Choroid plexus epithelial cell (primary cell): ENCODE measurements around the gene SLX4.

Experiments
- DNase-seq: peaks from one replicate; pipeline ENCODE4 v3.0.0-alpha.2; 2010; ENCODE audit warnings: low read depth
- H3K4me3 ChIP-seq: 2 replicates; pipeline ENCODE4 v1.5.1; 2011; ENCODE audit warnings: low read depth, mild to moderate bottlenecking, control low read depth, low read length, moderate library complexity
- TF ChIP-seq, protein P1 (sequence below): conservative IDR thresholded peaks from 2 replicates; pipeline ENCODE4 v1.5.1; 2011; ENCODE audit warnings: low read depth, mild to moderate bottlenecking, control low read depth, inconsistent platforms, low read length, moderate library complexity

SLX4 gene

DNA sequence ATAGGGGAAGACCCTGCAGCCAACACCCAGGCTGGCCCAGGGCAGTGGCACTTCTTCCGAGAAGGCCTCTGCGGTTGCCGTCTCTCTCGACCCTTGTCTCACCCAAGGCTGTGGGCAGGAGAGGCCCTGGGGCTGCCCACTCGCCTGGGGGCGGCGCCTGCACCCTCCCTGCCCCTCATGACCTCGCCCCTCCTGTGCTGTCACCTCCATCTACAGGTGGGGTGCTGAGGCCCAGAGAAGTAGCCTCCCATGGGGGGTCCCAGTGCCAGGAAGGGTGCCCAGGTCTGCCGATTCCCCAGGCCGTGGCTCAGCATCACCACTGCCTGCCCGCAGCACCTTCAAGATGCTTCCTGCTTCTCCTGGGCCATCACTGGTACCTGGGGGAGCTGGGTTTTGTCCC lies 35.2 kb downstream of the SLX4 start:
- H3K4me3 ChIP-seq: no peak overlapping the region
- DNase-seq: no peak

GRCh38 chr16:3575491-3575890 lies 35.9 kb downstream of the SLX4 start:
- TF ChIP-seq, protein P1, sequence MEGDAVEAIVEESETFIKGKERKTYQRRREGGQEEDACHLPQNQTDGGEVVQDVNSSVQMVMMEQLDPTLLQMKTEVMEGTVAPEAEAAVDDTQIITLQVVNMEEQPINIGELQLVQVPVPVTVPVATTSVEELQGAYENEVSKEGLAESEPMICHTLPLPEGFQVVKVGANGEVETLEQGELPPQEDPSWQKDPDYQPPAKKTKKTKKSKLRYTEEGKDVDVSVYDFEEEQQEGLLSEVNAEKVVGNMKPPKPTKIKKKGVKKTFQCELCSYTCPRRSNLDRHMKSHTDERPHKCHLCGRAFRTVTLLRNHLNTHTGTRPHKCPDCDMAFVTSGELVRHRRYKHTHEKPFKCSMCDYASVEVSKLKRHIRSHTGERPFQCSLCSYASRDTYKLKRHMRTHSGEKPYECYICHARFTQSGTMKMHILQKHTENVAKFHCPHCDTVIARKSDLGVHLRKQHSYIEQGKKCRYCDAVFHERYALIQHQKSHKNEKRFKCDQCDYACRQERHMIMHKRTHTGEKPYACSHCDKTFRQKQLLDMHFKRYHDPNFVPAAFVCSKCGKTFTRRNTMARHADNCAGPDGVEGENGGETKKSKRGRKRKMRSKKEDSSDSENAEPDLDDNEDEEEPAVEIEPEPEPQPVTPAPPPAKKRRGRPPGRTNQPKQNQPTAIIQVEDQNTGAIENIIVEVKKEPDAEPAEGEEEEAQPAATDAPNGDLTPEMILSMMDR: no peak
- H3K4me3 ChIP-seq: no peak overlapping the region
- DNase-seq: no peak

More for the DNA sequence above, 35.2 kb downstream of the SLX4 start:
- TF ChIP-seq, protein P1: no peak

DNA sequence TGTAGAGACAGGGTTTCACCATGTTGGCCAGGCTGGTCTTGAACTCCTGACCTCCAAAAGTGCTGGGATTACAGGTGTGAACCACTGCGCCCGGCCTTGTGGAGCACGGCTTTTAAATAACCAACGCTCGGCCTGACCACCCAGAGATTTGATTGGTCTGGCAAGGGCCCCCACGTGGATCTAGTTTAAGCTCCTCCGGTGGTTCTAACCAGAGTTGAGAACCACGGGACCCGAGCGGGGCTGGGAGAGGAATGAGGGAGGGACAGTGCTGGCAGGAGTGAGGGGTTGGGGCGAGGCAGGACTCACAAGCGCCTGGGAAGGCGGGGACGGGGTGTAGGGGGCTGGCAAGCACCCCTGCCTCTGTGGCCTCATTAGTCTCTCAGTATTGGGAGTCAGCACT lies 37.2 kb downstream of the SLX4 start:
- TF ChIP-seq, protein P1: no peak
- DNase-seq: no peak

DNA sequence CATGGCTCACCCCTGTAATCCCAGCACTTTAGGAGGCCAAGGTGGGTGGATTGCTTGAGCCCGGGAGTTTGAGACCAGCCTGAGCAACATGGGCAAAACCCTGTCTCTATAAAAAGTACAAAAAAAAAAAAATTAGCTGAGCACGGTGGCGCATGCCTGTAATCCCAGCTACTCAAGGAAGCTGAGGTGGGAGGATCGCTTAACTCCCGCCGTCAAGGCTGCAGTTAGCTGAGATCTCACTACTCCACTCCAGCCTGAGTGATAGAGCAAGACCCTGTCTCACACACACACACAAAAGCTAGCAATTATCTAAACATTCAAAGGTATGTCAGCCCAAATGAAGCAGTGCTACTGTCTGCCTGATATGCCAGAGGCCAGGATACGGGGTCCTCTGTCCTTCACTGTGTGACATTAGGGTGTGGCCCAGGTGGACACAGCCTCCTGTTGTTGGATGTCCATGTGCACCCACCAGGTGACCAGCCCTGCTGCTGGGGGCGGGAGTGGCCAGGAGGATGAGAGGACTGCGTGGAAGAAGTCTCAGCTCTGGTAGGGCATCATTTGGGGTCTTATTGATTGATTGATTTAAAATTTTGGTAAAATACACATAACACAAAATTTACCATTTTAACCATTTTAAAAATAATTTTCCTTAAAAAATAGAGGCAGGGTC lies 38.1 kb downstream of the SLX4 start:
- TF ChIP-seq, protein P1: no peak
- DNase-seq: no peak
- no peak overlapping the region for H3K4me3 ChIP-seq

More for the DNA sequence above, 37.2 kb downstream of the SLX4 start:
- H3K4me3 ChIP-seq: no peak overlapping the region

GRCh38 chr16:3570420-3571062 lies 40.9 kb downstream of the SLX4 start:
- TF ChIP-seq, protein P1: no peak
- H3K4me3 ChIP-seq: no peak overlapping the region
- DNase-seq: no peak

GRCh38 chr16:3569851-3570250 lies 41.6 kb downstream of the SLX4 start:
- TF ChIP-seq, protein P1: no peak
- DNase-seq: no peak

DNA sequence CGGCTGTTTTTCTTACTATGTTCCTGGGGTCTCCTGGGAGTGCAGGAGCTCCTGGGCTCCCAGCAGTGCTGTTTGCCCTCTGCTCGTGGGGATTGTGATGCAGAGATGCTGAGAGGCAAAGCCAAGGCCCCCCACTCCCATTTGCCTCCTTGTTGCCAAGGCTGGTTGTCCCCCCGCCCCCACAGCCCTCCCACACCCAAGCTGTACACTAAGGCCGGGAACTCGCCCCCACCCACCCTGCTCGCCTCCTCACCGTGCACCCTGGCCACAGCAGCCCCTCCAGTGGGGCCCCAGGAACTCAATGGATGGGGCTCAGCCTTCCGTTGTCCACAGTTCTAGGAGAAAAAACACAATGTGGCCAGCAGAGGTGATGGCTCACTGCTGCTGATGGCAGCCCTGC lies 44.4 kb downstream of the SLX4 start:
- TF ChIP-seq, protein P1: no peak
- no peak for DNase-seq
- H3K4me3 ChIP-seq: no peak overlapping the region

More at GRCh38 chr16:3569851-3570250, 41.6 kb downstream of the SLX4 start:
- H3K4me3 ChIP-seq: no peak overlapping the region
